SK-N-MC (cell line): ENCODE results near the gene MYO16.

Experiments used
- EZH2 ChIP-seq: fragments of 200-600 bp; sonication (generic); IDR thresholded peaks from one replicate; pipeline ENCODE4 v1.6.1; 2017; ENCODE audit warnings: antibody characterized with exemption
- POLR2AphosphoS5 ChIP-seq: IDR thresholded peaks from 2 replicates; pipeline ENCODE4 v1.6.1; 2012; ENCODE audit warnings: mild to moderate bottlenecking, low read depth, low read length, borderline replicate concordance

DNA sequence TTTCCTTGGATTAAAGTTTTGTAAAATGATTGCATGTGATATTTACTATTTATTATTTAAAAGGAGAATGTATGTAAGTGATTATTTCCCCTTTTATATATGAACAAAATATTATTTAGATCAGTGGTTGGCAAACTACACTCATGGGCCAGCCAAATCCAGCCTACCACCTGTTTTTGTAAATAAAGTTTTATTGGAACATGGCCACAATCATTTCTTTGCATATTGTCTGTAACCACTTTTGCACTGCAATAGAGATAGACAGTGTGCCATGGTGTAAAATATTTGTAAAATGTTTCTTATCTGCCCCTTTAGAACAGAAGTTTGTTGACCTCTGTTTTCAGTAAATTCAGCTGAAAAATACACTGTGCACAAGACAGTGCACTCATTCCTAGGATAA is 426.4 kb downstream of the MYO16 start:
- no peak for TF ChIP-seq EZH2
- no peak for TF ChIP-seq POLR2AphosphoS5
